ENCODE results near the gene ATAD3A. TPM values are rescaled to one million over a fixed set of nuclear protein-coding genes. Genes with fewer than 3 reads are reported as not detected.

Gene ATAD3A
- total RNA-seq, 1 experiment from 2014 or later = 57.5 TPM

GRCh38 chr1:1583347-1584010 lies 71.5 kb downstream of the ATAD3A start:
- no TSS peak for BruUV-seq (replicated peaks)
- Histone ChIP-seq H3K27me3 (ENCODE audit: control insufficient read depth, insufficient read depth, low read length) (no peaks in the 10 kb centered on the region), H3K9me3 (ENCODE audit: control insufficient read depth, insufficient read depth, low read depth, low read length) (no peaks in the 10 kb centered on the region), H3K4me1 (ENCODE audit: control insufficient read depth, insufficient read depth, low read length) (no peaks in the 10 kb centered on the region), H3K36me3 (ENCODE audit: control insufficient read depth, insufficient read depth, low read length) (no peaks in the 10 kb centered on the region), H3K4me3 (ENCODE audit: low read depth in 2 of 2, low read length in 2 of 2) (no peak overlapping the region), H3K27ac (ENCODE audit: low read length) (no peak overlapping the region)
- CTCF ChIA-PET = interaction anchor here (0.7 kb wide), 1 partner anchor 28 kb away, joined by 3 read pairs; no protein-coding TSS in a partner anchor
- no peak for ATAC-seq
- POLR2A ChIA-PET = no interaction called here
- TF ChIP-seq SIN3A (IDR thresholded peaks at IDR 0.05; ENCODE audit: borderline replicate concordance, insufficient read depth, low read depth, low read length) = no peak
- TF ChIP-seq, protein P1, sequence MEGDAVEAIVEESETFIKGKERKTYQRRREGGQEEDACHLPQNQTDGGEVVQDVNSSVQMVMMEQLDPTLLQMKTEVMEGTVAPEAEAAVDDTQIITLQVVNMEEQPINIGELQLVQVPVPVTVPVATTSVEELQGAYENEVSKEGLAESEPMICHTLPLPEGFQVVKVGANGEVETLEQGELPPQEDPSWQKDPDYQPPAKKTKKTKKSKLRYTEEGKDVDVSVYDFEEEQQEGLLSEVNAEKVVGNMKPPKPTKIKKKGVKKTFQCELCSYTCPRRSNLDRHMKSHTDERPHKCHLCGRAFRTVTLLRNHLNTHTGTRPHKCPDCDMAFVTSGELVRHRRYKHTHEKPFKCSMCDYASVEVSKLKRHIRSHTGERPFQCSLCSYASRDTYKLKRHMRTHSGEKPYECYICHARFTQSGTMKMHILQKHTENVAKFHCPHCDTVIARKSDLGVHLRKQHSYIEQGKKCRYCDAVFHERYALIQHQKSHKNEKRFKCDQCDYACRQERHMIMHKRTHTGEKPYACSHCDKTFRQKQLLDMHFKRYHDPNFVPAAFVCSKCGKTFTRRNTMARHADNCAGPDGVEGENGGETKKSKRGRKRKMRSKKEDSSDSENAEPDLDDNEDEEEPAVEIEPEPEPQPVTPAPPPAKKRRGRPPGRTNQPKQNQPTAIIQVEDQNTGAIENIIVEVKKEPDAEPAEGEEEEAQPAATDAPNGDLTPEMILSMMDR (IDR thresholded peaks at IDR 0.05) = no peak
- DNase-seq (ENCODE audit: low read depth, low spot score) = no peak
- in situ Hi-C loops (cut with HindIII; ENCODE audit: low pct_unique_long_range_greater_than_20kb, low sequenced_read_pairs) = no loop called here
- intact Hi-C loops (cut with micrococcal nuclease; ENCODE audit: unreplicated experiment) = no loop called here

Other genes starting within 250 kb of the ATAD3A start
- 101 TPM for gene UBE2J2, start 238.3 kb upstream of the ATAD3A start, total RNA-seq (2021; ENCODE audit: unreplicated experiment)
- gene SCNN1D, start 231.7 kb upstream of the ATAD3A start, total RNA-seq (2021; ENCODE audit: unreplicated experiment) = 9.8 TPM
- gene ACAP3, start 204.2 kb upstream of the ATAD3A start, total RNA-seq (2021; ENCODE audit: unreplicated experiment) = 30.7 TPM
- 46.9 TPM for gene PUSL1, start 203.6 kb upstream of the ATAD3A start, total RNA-seq (2021; ENCODE audit: unreplicated experiment)
- gene INTS11, start 187.5 kb upstream of the ATAD3A start, total RNA-seq (2021; ENCODE audit: unreplicated experiment) = 114 TPM
- gene CPTP, start 187.4 kb upstream of the ATAD3A start, total RNA-seq (2021; ENCODE audit: unreplicated experiment) = 52.2 TPM
- 0.31 TPM for gene TAS1R3, start 180.9 kb upstream of the ATAD3A start, total RNA-seq (2021; ENCODE audit: unreplicated experiment)
- gene DVL1, start 162.7 kb upstream of the ATAD3A start, total RNA-seq (2021; ENCODE audit: unreplicated experiment) = 144 TPM
- 96.0 TPM for gene MXRA8, start 153.6 kb upstream of the ATAD3A start, total RNA-seq (2021; ENCODE audit: unreplicated experiment)
- 335 TPM for gene AURKAIP1, start 137.0 kb upstream of the ATAD3A start, total RNA-seq (2021; ENCODE audit: unreplicated experiment)
- gene CCNL2, start 112.8 kb upstream of the ATAD3A start, total RNA-seq (2021; ENCODE audit: unreplicated experiment) = 297 TPM
- gene MRPL20, start 104.9 kb upstream of the ATAD3A start, total RNA-seq (2021; ENCODE audit: unreplicated experiment) = 196 TPM
- 1.9 TPM for gene ANKRD65, start 90.9 kb upstream of the ATAD3A start, total RNA-seq (2021; ENCODE audit: unreplicated experiment)
- gene VWA1, start 76.5 kb upstream of the ATAD3A start, total RNA-seq (2021; ENCODE audit: unreplicated experiment) = 858 TPM
- 10.6 TPM for gene ATAD3C, start 62.5 kb upstream of the ATAD3A start, total RNA-seq (2021; ENCODE audit: unreplicated experiment)
- gene ATAD3B, start 40.4 kb upstream of the ATAD3A start, total RNA-seq (2021; ENCODE audit: unreplicated experiment) = 104 TPM
- 4.1 TPM for gene TMEM240, start 28.5 kb downstream of the ATAD3A start, total RNA-seq (2021; ENCODE audit: unreplicated experiment)
- 217 TPM for gene SSU72, start 62.7 kb downstream of the ATAD3A start, total RNA-seq (2021; ENCODE audit: unreplicated experiment)
- 16.2 TPM for gene FNDC10, start 88.0 kb downstream of the ATAD3A start, total RNA-seq (2021; ENCODE audit: unreplicated experiment)
- gene MIB2, start 103.3 kb downstream of the ATAD3A start, total RNA-seq (2021; ENCODE audit: unreplicated experiment) = 74.5 TPM
- gene MMP23B, start 120.0 kb downstream of the ATAD3A start, total RNA-seq (2021; ENCODE audit: unreplicated experiment) = 5.0 TPM
- 36.5 TPM for gene CDK11B, start 146.8 kb downstream of the ATAD3A start, total RNA-seq (2021; ENCODE audit: unreplicated experiment)
- gene SLC35E2B, start 180.6 kb downstream of the ATAD3A start, total RNA-seq (2021; ENCODE audit: unreplicated experiment) = 75.7 TPM
- 83.6 TPM for gene CDK11A, start 212.2 kb downstream of the ATAD3A start, total RNA-seq (2021; ENCODE audit: unreplicated experiment)